T-helper 1 cell treated with Interleukin-12 subunit alpha and Interleukin-12 subunit beta and Interleukin-4 antibody, amounts not matched to agents 30 μg/mL and 1 μg/mL, for 36 hours (primary cell): ENCODE results near the gene EYA4.
A peak's percentile ranks its signal among the peaks of the same experiment; 100 is the strongest.
"Not testable (repeated sequence)": the region's sequence is repeated elsewhere in the genome, so short reads cannot be mapped to it uniquely, and the experiment has no call there.

Experiments
- H3K27ac Mint-ChIP-seq: one replicate; pipeline ENCODE4 v1.8.0; 2021; ENCODE audit warnings: mild to moderate bottlenecking, mixed read lengths
- H3K27me3 Mint-ChIP-seq: one replicate; pipeline ENCODE4 v1.8.0; 2021; ENCODE audit warnings: low read depth, mixed read lengths
- H3K36me3 Mint-ChIP-seq: one replicate; pipeline ENCODE4 v1.8.0; 2021; ENCODE audit warnings: low read depth, mixed read lengths
- H3K4me1 Mint-ChIP-seq: one replicate; pipeline ENCODE4 v1.8.0; 2021; ENCODE audit warnings: low read depth, mixed read lengths
- H3K4me3 Mint-ChIP-seq: one replicate; pipeline ENCODE4 v1.8.0; 2021; ENCODE audit warnings: mild to moderate bottlenecking, moderate library complexity, mixed read lengths
- H3K9me3 Mint-ChIP-seq: one replicate; pipeline ENCODE4 v1.8.0; 2021; ENCODE audit warnings: mixed read lengths

The EYA4 gene

DNA sequence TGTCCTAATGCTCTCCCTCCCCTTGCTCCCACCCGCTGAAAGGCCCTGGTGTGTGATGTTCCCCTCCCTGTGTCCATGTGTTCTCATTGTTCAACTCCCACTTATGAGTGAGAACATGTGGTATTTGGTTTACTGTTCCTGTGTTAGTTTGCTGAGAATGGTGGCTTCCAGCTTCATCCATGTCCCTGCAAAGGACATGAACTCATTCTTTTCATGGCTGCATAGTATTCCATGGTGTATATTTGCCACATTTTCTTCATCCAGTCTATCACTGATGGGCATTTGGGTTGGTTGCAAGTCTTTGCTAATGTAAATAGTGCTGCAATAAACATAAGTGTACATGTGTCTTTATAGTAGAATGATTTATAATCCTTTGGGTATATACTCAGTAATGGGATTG lies 313.0 kb downstream of the EYA4 start:
- not testable (repeated sequence) for H3K4me3 Mint-ChIP-seq, H3K4me1 Mint-ChIP-seq, H3K27ac Mint-ChIP-seq, H3K9me3 Mint-ChIP-seq, H3K27me3 Mint-ChIP-seq, H3K36me3 Mint-ChIP-seq

DNA sequence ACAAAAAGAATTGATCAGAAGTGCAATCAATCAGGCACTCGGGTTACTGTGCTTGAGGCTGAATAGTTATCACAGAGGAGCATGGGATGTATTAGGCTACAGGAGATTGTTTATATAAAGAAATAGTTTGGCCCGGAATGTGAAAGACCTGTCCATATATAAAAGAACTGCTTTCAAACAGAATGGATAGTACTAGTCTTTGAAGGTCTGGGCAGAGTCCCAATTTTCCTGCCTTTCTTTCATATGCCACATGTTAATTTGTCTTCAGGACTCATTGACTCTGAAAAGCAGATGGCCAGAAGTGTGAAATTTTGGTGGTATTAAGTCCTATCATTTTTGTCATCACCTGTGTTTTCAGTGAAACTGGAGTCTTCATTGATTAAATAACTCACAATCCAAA lies 314.5 kb downstream of the EYA4 start:
- Mint-ChIP-seq H3K9me3 (no peaks in the 10 kb centered on the region), H3K36me3 (no peaks in the 10 kb centered on the region), H3K27me3 (no peaks in the 10 kb centered on the region), H3K4me1 (no peaks in the 10 kb centered on the region), H3K4me3 (no peak overlapping the region), H3K27ac (no peak overlapping the region)

DNA sequence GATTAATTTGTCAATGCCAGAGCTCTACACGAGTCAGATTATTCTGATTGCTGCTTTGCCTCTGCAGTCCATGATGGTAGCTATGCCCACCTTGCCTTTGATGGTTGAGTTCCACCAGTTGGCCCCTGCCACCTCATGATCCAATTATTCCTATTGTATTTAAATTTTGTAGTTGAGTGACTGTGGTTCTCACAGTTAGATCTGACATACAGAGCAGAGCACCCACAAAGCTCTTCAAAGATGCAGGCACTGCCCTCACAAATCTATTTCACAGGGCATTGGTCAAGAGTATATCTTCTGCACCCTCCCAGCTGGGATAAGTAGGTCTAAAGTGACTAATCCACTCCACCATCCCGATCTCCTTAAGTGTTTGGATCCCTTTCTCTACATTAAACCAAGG lies 318.8 kb downstream of the EYA4 start:
- H3K27me3 Mint-ChIP-seq: peaks cover 4% of the 10 kb centered on the region
- H3K36me3 Mint-ChIP-seq: no peaks in the 10 kb centered on the region
- H3K4me3 Mint-ChIP-seq: no peak overlapping the region
- H3K4me1 Mint-ChIP-seq: no peaks in the 10 kb centered on the region
- no peaks in the 10 kb centered on the region for H3K9me3 Mint-ChIP-seq
- no peak overlapping the region for H3K27ac Mint-ChIP-seq

DNA sequence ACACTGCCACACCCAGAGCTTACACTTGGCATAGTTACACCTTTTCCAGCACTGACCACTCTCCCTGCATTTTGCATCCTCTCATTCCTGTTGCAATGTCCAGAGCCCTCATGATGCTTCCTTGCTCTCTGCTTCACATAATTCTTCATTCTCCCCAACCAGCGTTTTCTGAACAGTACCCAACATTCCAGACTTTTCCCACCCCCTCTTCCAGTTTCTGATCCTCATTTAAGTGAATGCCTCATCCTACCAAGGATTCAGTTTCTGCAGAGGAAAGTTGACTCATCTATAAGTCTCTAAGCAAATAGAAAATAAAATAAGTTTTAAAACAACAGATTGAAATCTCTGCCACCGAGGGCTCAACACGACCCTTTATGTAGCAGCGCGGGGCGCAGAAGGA lies 326.5 kb downstream of the EYA4 start:
- no peak overlapping the region for H3K27ac Mint-ChIP-seq
- H3K36me3 Mint-ChIP-seq: no peaks in the 10 kb centered on the region
- no peak overlapping the region for H3K4me3 Mint-ChIP-seq
- peaks cover 5% of the 10 kb centered on the region for H3K4me1 Mint-ChIP-seq
- no peaks in the 10 kb centered on the region for H3K9me3 Mint-ChIP-seq
- H3K27me3 Mint-ChIP-seq: peaks cover 36% of the 10 kb centered on the region

DNA sequence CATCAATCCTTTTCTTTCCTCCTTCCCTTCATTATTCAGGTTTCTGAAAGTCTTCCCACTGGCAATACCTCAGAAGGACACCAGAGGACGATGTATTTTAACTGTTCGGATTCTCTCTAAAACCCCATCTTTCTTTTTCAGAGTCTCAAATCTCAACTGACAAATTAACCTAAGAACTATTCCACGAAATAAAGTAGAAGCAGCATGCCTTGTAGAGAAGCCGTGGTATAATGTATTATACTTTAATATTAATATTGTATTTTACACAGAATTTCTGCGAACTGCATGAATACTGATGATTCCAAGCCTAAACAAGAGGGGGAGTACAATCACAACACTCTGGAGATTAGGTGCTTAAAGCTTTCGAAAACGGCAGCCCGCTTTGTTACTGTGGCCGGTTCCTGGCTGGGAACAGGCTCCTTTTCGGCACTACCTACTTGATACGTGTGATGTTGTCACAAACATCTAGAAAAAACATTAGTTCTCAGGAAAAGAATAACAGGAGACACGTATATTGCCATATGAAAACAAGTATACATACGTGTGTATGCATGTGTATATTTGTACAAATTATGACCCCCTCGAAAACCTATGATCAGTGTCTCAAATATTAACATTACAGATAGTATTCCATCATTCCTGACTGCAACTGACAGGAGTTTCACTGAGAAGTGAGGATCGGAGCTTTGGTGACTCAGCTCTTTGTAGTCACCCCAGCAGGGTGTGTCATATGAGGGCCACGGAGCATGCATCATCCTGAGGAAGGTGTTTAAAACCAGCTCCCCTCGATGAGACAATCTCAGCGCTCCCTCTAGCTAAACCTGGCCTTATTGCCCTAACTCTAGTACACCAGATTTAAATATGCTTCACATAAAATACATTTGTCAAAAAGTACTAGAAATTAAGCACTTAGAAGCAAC lies 328.1 kb downstream of the EYA4 start:
- Mint-ChIP-seq H3K36me3 (no peaks in the 10 kb centered on the region), H3K4me1 (peaks cover 5% of the 10 kb centered on the region), H3K27ac (no peak overlapping the region), H3K9me3 (no peaks in the 10 kb centered on the region), H3K4me3 (peak overlapping the region; percentile 66), H3K27me3 (peaks cover 33% of the 10 kb centered on the region)

DNA sequence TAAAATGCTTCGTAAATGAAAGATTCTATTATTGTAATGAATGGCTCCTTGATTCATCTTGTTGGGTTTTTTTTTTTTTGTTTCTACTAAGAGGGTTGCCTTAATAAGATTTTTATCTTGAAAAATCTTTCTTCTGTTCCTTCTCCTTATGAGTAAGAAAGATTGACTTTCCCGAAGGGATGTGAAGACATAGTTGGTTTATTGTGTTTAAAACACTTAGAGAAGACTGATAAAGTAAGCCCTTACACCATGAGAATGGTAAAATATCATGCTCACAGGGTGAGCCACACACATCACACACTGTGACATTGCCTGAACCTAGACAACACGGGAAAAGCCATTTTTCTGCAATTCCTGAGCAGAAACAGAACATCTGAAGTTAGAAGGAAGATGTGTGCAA lies 330.5 kb downstream of the EYA4 start:
- peaks cover 26% of the 10 kb centered on the region for H3K27me3 Mint-ChIP-seq
- no peak overlapping the region for H3K27ac Mint-ChIP-seq
- peaks cover 5% of the 10 kb centered on the region for H3K4me1 Mint-ChIP-seq
- no peaks in the 10 kb centered on the region for H3K9me3 Mint-ChIP-seq
- no peaks in the 10 kb centered on the region for H3K36me3 Mint-ChIP-seq
- no peak overlapping the region for H3K4me3 Mint-ChIP-seq

DNA sequence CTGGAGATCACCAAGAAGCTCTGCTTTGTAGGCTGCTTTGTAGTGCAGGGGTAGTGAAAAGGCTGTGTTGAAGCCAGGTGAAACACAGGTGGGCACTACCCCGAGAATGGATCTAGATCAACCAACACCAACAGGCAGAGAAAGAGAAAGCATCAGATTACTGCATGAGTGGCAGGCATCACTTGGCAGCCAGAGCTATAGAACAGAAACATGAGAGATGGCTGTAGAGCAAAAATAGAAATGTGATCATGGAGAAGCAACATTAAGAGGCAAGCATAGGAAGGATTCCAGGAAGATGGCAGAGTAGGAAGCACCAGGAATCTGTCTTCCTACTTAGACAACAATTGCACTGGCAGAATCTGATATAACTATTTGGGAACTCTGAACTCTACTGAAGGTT lies 336.7 kb downstream of the EYA4 start:
- H3K27ac Mint-ChIP-seq: no peak overlapping the region
- H3K9me3 Mint-ChIP-seq: no peaks in the 10 kb centered on the region
- no peak overlapping the region for H3K4me3 Mint-ChIP-seq
- no peaks in the 10 kb centered on the region for H3K36me3 Mint-ChIP-seq
- no peaks in the 10 kb centered on the region for H3K4me1 Mint-ChIP-seq
- no peaks in the 10 kb centered on the region for H3K27me3 Mint-ChIP-seq
